Measurements from ENCODE around the gene ZNF90.

DNA sequence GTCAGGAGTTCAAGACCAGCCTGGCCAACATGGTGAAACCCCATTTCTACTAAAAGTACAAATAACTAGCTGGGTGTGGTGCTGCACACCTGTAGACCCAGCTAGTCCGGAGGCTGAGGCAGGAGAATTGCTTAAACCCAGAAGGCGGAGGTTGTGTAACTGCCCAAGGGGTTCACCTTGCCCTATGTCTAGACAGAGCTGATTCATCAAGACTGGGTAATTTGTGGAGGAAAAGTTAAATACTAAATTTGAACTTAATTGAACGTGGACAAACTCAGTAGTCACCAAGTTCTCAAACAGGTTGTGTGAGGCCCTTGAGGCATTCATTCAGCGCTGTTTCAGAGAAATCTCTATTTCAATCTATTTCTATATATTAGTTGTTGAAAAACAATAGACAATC lies 75.5 kb downstream of the ZNF90 start:
- no peak for TF ChIP-seq CTCF (IDR thresholded peaks at IDR 0.05)
- no peak for TF ChIP-seq POLR2A (IDR thresholded peaks at IDR 0.05)

Measured in vagina (tissue), 2 donors.